Loucy (cell line): Measurements from ENCODE around the gene ARMCX5.
A peak's percentile ranks its signal among the peaks of the same experiment; 100 is the strongest.

ENCODE experiments used
- H2AFZ ChIP-seq: fragments of 200-600 bp; sonication (generic); 2 replicates; pipeline ENCODE4 v1.6.0; 2016; ENCODE audit warnings: antibody characterized with exemption, mild to moderate bottlenecking, low read length, moderate library complexity
- H3F3A ChIP-seq: fragments of 200-600 bp; 2 replicates; pipeline ENCODE4 v1.6.0; 2016; ENCODE audit warnings: antibody characterized with exemption, low read depth, mild to moderate bottlenecking
- H3K27me3 ChIP-seq: fragments of 200-600 bp; sonication (generic); 2 replicates; pipeline ENCODE4 v1.6.1; 2014; ENCODE audit warnings: low read length, mild to moderate bottlenecking; ENCODE audit not compliant: insufficient read depth, poor library complexity, severe bottlenecking
- H3K36me3 ChIP-seq: fragments of 200-600 bp; sonication (generic); 2 replicates; pipeline ENCODE4 v1.6.1; 2016; ENCODE audit warnings: low read length; ENCODE audit not compliant: insufficient read depth
- H3K4me1 ChIP-seq: fragments of 200-600 bp; sonication (generic); 2 replicates; pipeline ENCODE4 v1.5.1; 2014; ENCODE audit warnings: low read length, mild to moderate bottlenecking; ENCODE audit not compliant: insufficient read depth, poor library complexity, severe bottlenecking
- H3K4me2 ChIP-seq: fragments of 200-600 bp; sonication (generic); 2 replicates; pipeline ENCODE4 v1.6.0; 2014; ENCODE audit warnings: antibody characterized with exemption, low read length, low read depth, mild to moderate bottlenecking; ENCODE audit not compliant: poor library complexity, severe bottlenecking
- H3K4me3 ChIP-seq: fragments of 200-600 bp; sonication (generic); 2 replicates; pipeline ENCODE4 v1.5.1; 2014; ENCODE audit warnings: low read length, mild to moderate bottlenecking, mixed read lengths; ENCODE audit not compliant: poor library complexity, severe bottlenecking
- H3K79me2 ChIP-seq: fragments of 200-600 bp; sonication (generic); 2 replicates; pipeline ENCODE4 v1.6.1; 2014; ENCODE audit warnings: low read length; ENCODE audit not compliant: insufficient read depth
- H3K9ac ChIP-seq: fragments of 200-600 bp; sonication (generic); 2 replicates; pipeline ENCODE4 v1.6.0; 2014; ENCODE audit warnings: mild to moderate bottlenecking, low read depth, low read length, moderate library complexity; ENCODE audit not compliant: poor library complexity, severe bottlenecking
- H3K9me2 ChIP-seq: fragments of 200-600 bp; sonication (generic); replicated peaks from 2 replicates; pipeline ENCODE4 v1.6.1; 2016; ENCODE audit warnings: low read depth, low read length, mixed read lengths
- H3K9me3 ChIP-seq: fragments of 200-600 bp; sonication (generic); 2 replicates; pipeline ENCODE4 v1.6.1; 2014; ENCODE audit warnings: mild to moderate bottlenecking, antibody characterized with exemption, low read length, low read depth; ENCODE audit not compliant: insufficient read depth
- H4K20me1 ChIP-seq: fragments of 200-600 bp; sonication (generic); 2 replicates; pipeline ENCODE4 v1.6.0; 2014; ENCODE audit warnings: antibody characterized with exemption, low read length, mild to moderate bottlenecking; ENCODE audit not compliant: insufficient read depth, poor library complexity, severe bottlenecking
- CTCF ChIP-seq: fragments of 200-600 bp; sonication (generic); conservative IDR thresholded peaks from 2 replicates; pipeline ENCODE4 v1.5.1; 2014; ENCODE audit warnings: mild to moderate bottlenecking, antibody characterized with exemption, low read length
- EZH2phosphoT487 ChIP-seq: fragments of 200-600 bp; IDR thresholded peaks from 2 replicates; pipeline ENCODE4 v1.6.1; 2018; ENCODE audit warnings: antibody characterized with exemption, mild to moderate bottlenecking, moderate library complexity, borderline replicate concordance

ARMCX5 gene

DNA sequence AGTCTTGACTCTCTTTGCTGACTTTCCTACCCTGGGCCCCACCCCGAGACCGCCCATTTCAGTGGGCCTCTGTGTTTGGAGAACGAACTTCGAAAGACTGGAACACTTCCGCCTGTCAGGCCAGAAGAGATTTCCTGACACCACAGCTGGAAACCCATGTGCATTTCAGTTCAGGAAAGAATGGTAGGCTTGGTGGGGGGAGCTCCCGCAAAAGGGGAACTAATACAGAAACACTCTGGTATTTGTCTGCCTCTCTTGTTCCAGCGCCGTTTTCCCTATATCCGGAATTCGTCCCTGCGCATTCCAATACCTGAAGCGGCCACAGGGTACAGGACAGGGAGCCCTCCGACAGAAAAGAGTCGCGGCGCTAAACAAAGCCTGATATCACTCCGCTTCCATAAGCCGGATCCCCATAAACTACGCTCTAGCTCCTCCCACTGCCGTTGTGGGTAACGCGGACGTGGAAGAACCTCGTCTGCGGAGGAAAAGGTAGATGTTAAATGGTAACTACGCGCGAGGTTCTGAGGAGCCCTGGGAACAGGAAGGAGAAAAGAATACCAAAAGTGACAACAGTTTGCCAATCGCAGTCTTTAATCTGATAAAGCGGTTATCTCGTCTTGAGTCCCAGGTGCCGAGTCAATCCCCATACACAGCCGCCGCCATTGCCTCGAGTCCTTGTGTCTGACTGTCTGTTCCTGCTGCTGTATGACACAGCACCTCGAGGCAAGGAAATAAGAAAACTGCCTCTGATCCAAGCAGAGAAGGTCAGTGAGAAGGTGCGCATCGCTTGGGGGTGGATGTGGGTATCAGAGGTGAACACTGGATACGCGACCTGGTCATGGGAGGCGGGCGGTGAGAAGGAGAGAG is at the start of gene ARMCX5:
Gene ARMCX5, plus strand, starts transcription at position 432 of the 867 bp plus-strand sequence. CDS start 2,627 bp downstream, outside the sequence.
- H3K4me3 ChIP-seq, result peak within 1 kb of the TSS; percentile 85
- TF ChIP-seq CTCF (no peak), EZH2phosphoT487 (no peak)

DNA sequence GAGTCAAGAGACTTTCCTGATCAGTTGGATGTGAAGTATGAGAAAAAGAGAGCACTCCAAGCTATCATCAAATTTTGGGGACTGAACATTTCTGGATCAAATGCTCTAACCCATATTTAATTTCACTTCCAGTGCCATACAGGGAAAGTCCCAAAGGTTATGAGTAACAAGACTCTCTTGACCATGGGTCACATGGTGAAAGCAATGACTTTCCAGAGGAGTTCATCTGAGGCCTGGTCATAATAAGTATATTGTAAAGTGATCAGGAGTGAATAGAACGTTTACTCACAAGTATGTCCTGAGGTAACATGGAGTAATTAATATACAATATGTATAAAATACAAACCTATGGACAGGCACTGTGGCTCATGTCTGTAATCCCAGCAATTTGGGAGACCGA is 40.7 kb upstream of the ARMCX5 start:
- Histone ChIP-seq H3K27me3 (no peaks in the 10 kb centered on the region), H3K9ac (no peak overlapping the region), H2AFZ (no peak overlapping the region), H3K4me1 (no peaks in the 10 kb centered on the region), H3K4me2 (no peak overlapping the region), H4K20me1 (no peaks in the 10 kb centered on the region), H3K36me3 (no peaks in the 10 kb centered on the region), H3K9me2 (no peaks in the 10 kb centered on the region), H3K79me2 (no peaks in the 10 kb centered on the region), H3K9me3 (no peaks in the 10 kb centered on the region), H3F3A (no peaks in the 10 kb centered on the region), H3K4me3 (no peak overlapping the region)
- TF ChIP-seq EZH2phosphoT487, result no peak
- TF ChIP-seq CTCF, result no peak

More for the DNA sequence above, at the start of gene ARMCX5:
- Histone ChIP-seq H2AFZ (peak within 1 kb of the TSS; percentile 96), H3K9me3 (no peaks in the 10 kb centered on the region), H3K9ac (peak within 1 kb of the TSS; percentile 84), H3K4me1 (peaks cover 16% of the 10 kb centered on the region), H3K36me3 (no peaks in the 10 kb centered on the region), H3K27me3 (no peaks in the 10 kb centered on the region), H3K79me2 (peaks cover 20% of the 10 kb centered on the region), H3K4me2 (peak within 1 kb of the TSS; percentile 75), H3F3A (no peaks in the 10 kb centered on the region), H3K9me2 (no peaks in the 10 kb centered on the region), H4K20me1 (no peaks in the 10 kb centered on the region)

- TF ChIP-seq CTCF (no peak), EZH2phosphoT487 (no peak)
- Histone ChIP-seq H3K9me2 (no peaks in the 10 kb centered on the region), H3K79me2 (no peaks in the 10 kb centered on the region), H3K4me2 (no peak overlapping the region), H3K4me3 (no peak overlapping the region), H4K20me1 (no peaks in the 10 kb centered on the region), H3K4me1 (no peaks in the 10 kb centered on the region), H3K36me3 (no peaks in the 10 kb centered on the region), H3K27me3 (no peaks in the 10 kb centered on the region), H3F3A (no peaks in the 10 kb centered on the region), H3K9me3 (no peaks in the 10 kb centered on the region), H3K9ac (no peak overlapping the region), H2AFZ (no peak overlapping the region)
Observed at GRCh38 chrX:102560423-102561068, 38.8 kb upstream of the ARMCX5 start.
